Calu3 (cell line): ENCODE measurements around the gene OR5K4. TPM values are rescaled to one million over a fixed set of nuclear protein-coding genes. Genes with fewer than 3 reads are reported as not detected.

Experiments used
- BruUV-seq: library from RNA; stranded (reverse); fragments of 400-500 nt; replicated peaks from 2 replicates; lab custom pipeline; 2021; lab: Mats Ljungman, UMichigan
- CTCF ChIA-PET: fragments of 300-600 bp; sonication (Branson Sonifier 250); formaldehyde crosslinking; loops from one replicate; lab custom pipeline; 2022; ENCODE audit warnings: antibody characterized with exemption; lab: Charles Lee
- DNase-seq: peaks from one replicate; pipeline ENCODE4 v3.0.0; 2022
- H3K27ac Mint-ChIP-seq: one replicate; pipeline ENCODE4 v1.8.0; 2022; ENCODE audit warnings: mixed read lengths; ENCODE audit not compliant: unreplicated experiment
- H3K27me3 Mint-ChIP-seq: one replicate; pipeline ENCODE4 v1.8.0; 2022; ENCODE audit warnings: mixed read lengths; ENCODE audit not compliant: unreplicated experiment
- H3K36me3 Mint-ChIP-seq: one replicate; pipeline ENCODE4 v1.8.0; 2022; ENCODE audit warnings: mild to moderate bottlenecking, moderate library complexity, mixed read lengths; ENCODE audit not compliant: insufficient read depth, unreplicated experiment
- H3K4me1 Mint-ChIP-seq: one replicate; pipeline ENCODE4 v1.8.0; 2022; ENCODE audit warnings: mild to moderate bottlenecking, low read depth, mixed read lengths; ENCODE audit not compliant: unreplicated experiment
- H3K4me3 Mint-ChIP-seq: one replicate; pipeline ENCODE4 v1.8.0; 2022; ENCODE audit warnings: mild to moderate bottlenecking, low read depth, moderate library complexity, mixed read lengths; ENCODE audit not compliant: unreplicated experiment
- H3K9me3 Mint-ChIP-seq: one replicate; pipeline ENCODE4 v1.8.0; 2022; ENCODE audit warnings: low read depth, mixed read lengths; ENCODE audit not compliant: unreplicated experiment
- intact Hi-C: fragments of 100-400 bp; cut with micrococcal nuclease; formaldehyde crosslinking; loops from one replicate; pipeline ENCODE4 v1.10.0; 2022; ENCODE audit not compliant: unreplicated experiment
- total RNA-seq: library from RNA; stranded (reverse); gene quantifications from 2 replicates; pipeline ENCODE4 v1.2.3, GENCODE V29; 2022
- TF ChIP-seq, protein P1 (sequence below): fragments of 200-600 bp; IDR thresholded peaks from one replicate; pipeline ENCODE4 v1.8.0; 2022; ENCODE audit warnings: antibody characterized with exemption; ENCODE audit not compliant: unreplicated experiment

The OR5K4 gene
- total RNA-seq, 1 experiment from 2014 or later, result not detected

DNA sequence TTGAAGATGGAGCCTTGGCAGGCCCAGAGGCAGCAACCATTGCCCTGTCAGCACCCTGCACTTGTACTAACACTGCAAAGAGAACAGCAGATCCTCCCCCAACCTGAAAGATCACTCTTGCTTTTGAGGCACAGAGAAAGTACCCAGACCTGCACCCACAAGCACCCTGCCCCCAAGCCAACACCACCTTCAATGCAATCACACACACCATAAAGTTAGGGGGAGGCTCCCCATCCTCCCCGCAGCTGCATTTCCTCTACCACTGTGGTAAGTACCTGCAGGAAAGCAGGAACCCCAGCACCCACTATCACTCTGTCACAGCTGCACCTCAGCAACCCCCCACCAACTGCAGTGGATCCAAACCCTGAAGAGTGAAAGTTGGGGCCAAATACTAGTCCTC, 48.9 kb downstream of the OR5K4 start:
- no peak overlapping the region for H3K27ac Mint-ChIP-seq
- no peak for DNase-seq
- H3K27me3 Mint-ChIP-seq, result peaks cover 23% of the 10 kb centered on the region
- H3K4me1 Mint-ChIP-seq, result no peaks in the 10 kb centered on the region
- peaks cover 19% of the 10 kb centered on the region for H3K9me3 Mint-ChIP-seq
- intact Hi-C loops, result no loop called here
- no TSS peak for BruUV-seq
- no peak overlapping the region for H3K4me3 Mint-ChIP-seq
- CTCF ChIA-PET, result no interaction called here
- H3K36me3 Mint-ChIP-seq, result no peaks in the 10 kb centered on the region
- TF ChIP-seq, protein P1, sequence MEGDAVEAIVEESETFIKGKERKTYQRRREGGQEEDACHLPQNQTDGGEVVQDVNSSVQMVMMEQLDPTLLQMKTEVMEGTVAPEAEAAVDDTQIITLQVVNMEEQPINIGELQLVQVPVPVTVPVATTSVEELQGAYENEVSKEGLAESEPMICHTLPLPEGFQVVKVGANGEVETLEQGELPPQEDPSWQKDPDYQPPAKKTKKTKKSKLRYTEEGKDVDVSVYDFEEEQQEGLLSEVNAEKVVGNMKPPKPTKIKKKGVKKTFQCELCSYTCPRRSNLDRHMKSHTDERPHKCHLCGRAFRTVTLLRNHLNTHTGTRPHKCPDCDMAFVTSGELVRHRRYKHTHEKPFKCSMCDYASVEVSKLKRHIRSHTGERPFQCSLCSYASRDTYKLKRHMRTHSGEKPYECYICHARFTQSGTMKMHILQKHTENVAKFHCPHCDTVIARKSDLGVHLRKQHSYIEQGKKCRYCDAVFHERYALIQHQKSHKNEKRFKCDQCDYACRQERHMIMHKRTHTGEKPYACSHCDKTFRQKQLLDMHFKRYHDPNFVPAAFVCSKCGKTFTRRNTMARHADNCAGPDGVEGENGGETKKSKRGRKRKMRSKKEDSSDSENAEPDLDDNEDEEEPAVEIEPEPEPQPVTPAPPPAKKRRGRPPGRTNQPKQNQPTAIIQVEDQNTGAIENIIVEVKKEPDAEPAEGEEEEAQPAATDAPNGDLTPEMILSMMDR, result no peak

DNA sequence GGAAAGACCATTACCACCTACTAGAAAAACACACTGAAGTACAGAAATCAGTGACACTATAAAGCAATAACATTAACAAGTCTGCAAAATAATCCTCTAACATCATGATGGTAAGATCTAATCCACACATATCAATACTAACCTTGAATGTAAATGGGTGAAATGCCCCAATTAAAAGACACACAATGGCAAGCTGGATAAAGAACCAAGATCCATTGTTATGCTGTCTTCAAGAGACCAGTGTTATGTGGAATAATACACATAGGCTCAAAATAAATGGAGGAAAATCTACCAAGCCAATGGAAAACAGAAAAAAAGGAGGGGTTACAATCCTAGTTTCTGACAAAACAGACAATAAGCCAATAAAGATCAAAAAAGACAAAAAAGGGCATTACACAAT, 50.4 kb downstream of the OR5K4 start:
- intact Hi-C loops, result no loop called here
- Mint-ChIP-seq H3K27ac (no peak overlapping the region), H3K36me3 (no peaks in the 10 kb centered on the region), H3K9me3 (peaks cover 18% of the 10 kb centered on the region), H3K27me3 (peaks cover 31% of the 10 kb centered on the region), H3K4me1 (no peaks in the 10 kb centered on the region), H3K4me3 (no peak overlapping the region)
- no TSS peak for BruUV-seq
- TF ChIP-seq, protein P1, result no peak
- CTCF ChIA-PET, result no interaction called here
- DNase-seq, result no peak

Other genes with a start within 250 kb of the OR5K4 start
- not detected in 2 replicates for gene OR5H1, start 223.1 kb upstream of the OR5K4 start, total RNA-seq
- gene OR5H14, start 206.4 kb upstream of the OR5K4 start, total RNA-seq, result 0.05 TPM in 1 of 2 replicates, not detected in the other
- not detected in 2 replicates for gene OR5H15, start 187.2 kb upstream of the OR5K4 start, total RNA-seq
- not detected in 2 replicates for gene OR5H6, start 89.6 kb upstream of the OR5K4 start, total RNA-seq
- gene OR5H2, start 71.3 kb upstream of the OR5K4 start, total RNA-seq, result not detected in 2 replicates
- gene OR5K3, start 36.8 kb downstream of the OR5K4 start, total RNA-seq, result not detected in 2 replicates
- gene OR5K1, start 109.3 kb downstream of the OR5K4 start, total RNA-seq, result not detected in 2 replicates
- not detected in 2 replicates for gene OR5K2, start 143.8 kb downstream of the OR5K4 start, total RNA-seq
- gene CLDND1, start 169.0 kb downstream of the OR5K4 start, total RNA-seq, result 54.3 and 74.5 TPM in 2 replicates
- gene GPR15, start 178.1 kb downstream of the OR5K4 start, total RNA-seq, result not detected in 2 replicates
- 16.8 and 19.9 TPM in 2 replicates for gene CPOX, start 239.8 kb downstream of the OR5K4 start, total RNA-seq